KMS-11 (cell line): ENCODE results near the gene GCAT.

Experiments used
- H2AFZ ChIP-seq: fragments of 200-600 bp; sonication (generic); 2 replicates; pipeline ENCODE4 v1.6.1; 2016; ENCODE audit warnings: antibody characterized with exemption, mixed run types, low read depth
- H3K27ac ChIP-seq: fragments of 200-600 bp; sonication (generic); 2 replicates; pipeline ENCODE4 v1.6.1; 2016; ENCODE audit warnings: mild to moderate bottlenecking, mixed run types
- H3K27me3 ChIP-seq: fragments of 200-600 bp; sonication (generic); 2 replicates; pipeline ENCODE4 v1.6.1; 2017; ENCODE audit warnings: mild to moderate bottlenecking, low read depth, mixed run types, moderate library complexity; ENCODE audit not compliant: insufficient read depth
- H3K36me3 ChIP-seq: fragments of 200-600 bp; sonication (generic); 2 replicates; pipeline ENCODE4 v1.6.1; 2017; ENCODE audit warnings: mild to moderate bottlenecking, mixed run types; ENCODE audit not compliant: insufficient read depth
- H3K4me1 ChIP-seq: fragments of 200-600 bp; sonication (generic); 2 replicates; pipeline ENCODE4 v1.6.1; 2016; ENCODE audit warnings: mild to moderate bottlenecking, low read depth, mixed run types; ENCODE audit not compliant: poor library complexity, severe bottlenecking
- H3K4me2 ChIP-seq: fragments of 200-600 bp; sonication (generic); 2 replicates; pipeline ENCODE4 v1.7.0; 2016; ENCODE audit warnings: mild to moderate bottlenecking, mixed run types
- H3K4me3 ChIP-seq: fragments of 200-600 bp; sonication (generic); IDR thresholded peaks from 2 replicates; pipeline ENCODE4 v1.6.1; 2017; ENCODE audit warnings: low read depth, low read length, mixed read lengths; ENCODE audit not compliant: insufficient read depth
- H3K79me2 ChIP-seq: fragments of 200-600 bp; sonication (generic); 2 replicates; pipeline ENCODE4 v1.6.1; 2016; ENCODE audit warnings: low read depth, mixed run types; ENCODE audit not compliant: insufficient read depth
- H3K9ac ChIP-seq: fragments of 200-600 bp; sonication (generic); 2 replicates; pipeline ENCODE4 v1.6.1; 2016; ENCODE audit warnings: mild to moderate bottlenecking, mixed run types
- H4K20me1 ChIP-seq: fragments of 200-600 bp; sonication (generic); 2 replicates; pipeline ENCODE4 v1.6.1; 2016; ENCODE audit warnings: mild to moderate bottlenecking, mixed run types; ENCODE audit not compliant: insufficient read depth
- CTCF ChIP-seq: fragments of 200-600 bp; sonication (generic); conservative IDR thresholded peaks from 2 replicates; pipeline ENCODE4 v1.6.1; 2017; ENCODE audit warnings: low read depth, mild to moderate bottlenecking, antibody characterized with exemption, low read length, moderate library complexity, mixed read lengths

Gene GCAT

DNA sequence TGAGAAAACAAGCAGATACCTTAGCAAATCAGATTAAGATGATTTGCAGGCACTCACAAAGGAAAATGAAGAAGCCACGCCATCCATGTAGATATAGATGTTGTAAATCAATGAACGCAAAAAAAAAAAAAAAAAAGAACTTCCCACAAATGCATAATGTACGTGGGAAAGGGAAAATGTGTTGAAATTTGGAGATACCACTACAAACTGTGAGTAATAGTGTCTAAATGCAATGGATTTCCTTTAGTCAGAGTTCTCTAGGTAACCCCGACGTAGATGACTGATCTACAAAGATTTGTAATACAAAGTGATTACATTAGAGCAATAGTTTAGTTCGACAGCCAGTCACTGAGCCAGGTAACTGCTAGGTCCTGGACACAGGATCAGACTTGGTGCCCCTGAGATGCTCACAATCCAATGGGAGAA lies 37.2 kb downstream of the GCAT start:
- peak overlapping the region; percentile 83 for H3K27ac ChIP-seq
- no peaks in the 10 kb centered on the region for H3K27me3 ChIP-seq
- no peak for TF ChIP-seq CTCF
- no peak overlapping the region for H3K4me3 ChIP-seq
- peak overlapping the region; percentile 37; the same call in 1 of the 2 replicates for H3K4me2 ChIP-seq
- H3K79me2 ChIP-seq = peaks cover 26% of the 10 kb centered on the region
- no peaks in the 10 kb centered on the region for H3K36me3 ChIP-seq
- peak overlapping the region; percentile 36; the same call in 1 of the 2 replicates for H3K9ac ChIP-seq
- H2AFZ ChIP-seq = peak overlapping the region; percentile 87
- no peaks in the 10 kb centered on the region for H4K20me1 ChIP-seq
- peaks cover 14% of the 10 kb centered on the region for H3K4me1 ChIP-seq

DNA sequence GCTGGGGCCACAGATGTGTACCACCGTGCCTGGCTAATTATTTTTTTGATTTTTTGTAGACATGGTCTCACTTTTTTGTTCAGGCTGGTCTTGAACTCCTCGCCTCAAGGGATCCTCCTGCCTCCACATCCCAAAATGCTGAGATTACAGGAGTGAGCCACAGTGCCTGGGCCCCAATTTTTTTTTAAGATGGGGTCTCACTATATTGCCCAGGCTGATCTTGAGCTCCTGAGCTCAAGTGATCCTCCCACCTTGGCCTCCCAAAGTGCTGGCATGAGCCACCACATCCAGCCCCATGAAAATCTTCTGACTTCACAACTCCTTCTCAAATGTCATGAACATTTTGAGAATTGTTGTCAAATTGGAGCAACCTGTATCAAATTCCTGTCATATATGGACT lies 38.7 kb downstream of the GCAT start:
- no peak overlapping the region for H2AFZ ChIP-seq
- H3K36me3 ChIP-seq = peaks cover 7% of the 10 kb centered on the region; the same call in 1 of the 2 replicates
- peaks cover 25% of the 10 kb centered on the region for H3K4me1 ChIP-seq
- peaks cover 35% of the 10 kb centered on the region for H3K79me2 ChIP-seq
- H3K27ac ChIP-seq = no peak overlapping the region
- H3K4me3 ChIP-seq = no peak overlapping the region
- 0 out of 2 replicates have a peak, but pooled peaks cover 3% of the 10 kb centered on the region for H4K20me1 ChIP-seq
- no peak overlapping the region for H3K4me2 ChIP-seq
- TF ChIP-seq CTCF = no peak
- H3K27me3 ChIP-seq = no peaks in the 10 kb centered on the region
- H3K9ac ChIP-seq = no peak overlapping the region

GRCh38 chr22:37848587-37849088 lies 40.9 kb downstream of the GCAT start:
- Histone ChIP-seq H3K4me1 (peaks cover 12% of the 10 kb centered on the region), H4K20me1 (0 out of 2 replicates have a peak, but pooled peaks cover 3% of the 10 kb centered on the region), H2AFZ (peak overlapping the region; percentile 77), H3K27ac (peak overlapping the region; percentile 67), H3K27me3 (no peaks in the 10 kb centered on the region), H3K4me3 (no peak overlapping the region), H3K79me2 (peaks cover 31% of the 10 kb centered on the region), H3K9ac (peak overlapping the region; percentile 77), H3K36me3 (peaks cover 15% of the 10 kb centered on the region; the same call in 1 of the 2 replicates), H3K4me2 (peak overlapping the region; percentile 47)
- TF ChIP-seq CTCF = no peak

GRCh38 chr22:37849089-37849751 lies 41.5 kb downstream of the GCAT start, which contains the start of gene EIF3L:
Gene EIF3L, plus strand, starts transcription at chr22:37849419. Its CDS starts 31 bp downstream, at chr22:37849450.
- Histone ChIP-seq H3K4me2 (peak within 1 kb of the TSS; percentile 99), H4K20me1 (0 out of 2 replicates have a peak, but pooled peaks cover 3% of the 10 kb centered on the region), H3K36me3 (peaks cover 18% of the 10 kb centered on the region; the same call in 1 of the 2 replicates), H3K27ac (peak within 1 kb of the TSS; percentile 67), H3K4me3 (peak within 1 kb of the TSS; percentile 44), H3K9ac (peak within 1 kb of the TSS; percentile 77), H3K27me3 (no peaks in the 10 kb centered on the region), H3K4me1 (peaks cover 12% of the 10 kb centered on the region), H3K79me2 (peaks cover 31% of the 10 kb centered on the region), H2AFZ (peak within 1 kb of the TSS; percentile 77)
- TF ChIP-seq CTCF = no peak
